Right hindlimb (tissue), 1 donor: ENCODE measurements around the gene EPS8L3.
"Not testable (repeated sequence)": the region's sequence is repeated elsewhere in the genome, so short reads cannot be mapped to it uniquely, and the experiment has no call there.

Experiments
- DNase-seq: peaks from one replicate; pipeline ENCODE4 v3.0.0-alpha.2; 2018

The EPS8L3 gene

DNA sequence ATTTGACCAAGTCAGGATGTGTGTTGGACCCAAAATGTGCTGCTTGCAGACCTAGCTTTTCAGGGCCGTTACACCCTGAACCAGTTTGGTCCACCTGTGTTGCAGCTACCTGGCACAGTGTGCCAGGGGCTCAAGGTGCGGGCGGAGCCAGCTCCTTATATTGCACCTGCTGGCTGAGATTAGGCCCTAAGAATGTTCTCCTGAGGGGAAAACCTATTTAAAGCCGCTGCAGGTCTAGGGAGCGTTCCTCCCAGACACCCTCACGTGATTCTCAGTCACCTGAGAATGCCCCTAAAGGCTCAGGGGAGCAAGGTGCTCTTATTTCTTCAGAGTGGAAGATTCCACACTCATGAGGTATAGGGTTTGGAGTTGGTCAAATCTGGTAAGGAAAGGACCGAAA lies 34.9 kb downstream of the EPS8L3 start:
- no peak for DNase-seq

DNA sequence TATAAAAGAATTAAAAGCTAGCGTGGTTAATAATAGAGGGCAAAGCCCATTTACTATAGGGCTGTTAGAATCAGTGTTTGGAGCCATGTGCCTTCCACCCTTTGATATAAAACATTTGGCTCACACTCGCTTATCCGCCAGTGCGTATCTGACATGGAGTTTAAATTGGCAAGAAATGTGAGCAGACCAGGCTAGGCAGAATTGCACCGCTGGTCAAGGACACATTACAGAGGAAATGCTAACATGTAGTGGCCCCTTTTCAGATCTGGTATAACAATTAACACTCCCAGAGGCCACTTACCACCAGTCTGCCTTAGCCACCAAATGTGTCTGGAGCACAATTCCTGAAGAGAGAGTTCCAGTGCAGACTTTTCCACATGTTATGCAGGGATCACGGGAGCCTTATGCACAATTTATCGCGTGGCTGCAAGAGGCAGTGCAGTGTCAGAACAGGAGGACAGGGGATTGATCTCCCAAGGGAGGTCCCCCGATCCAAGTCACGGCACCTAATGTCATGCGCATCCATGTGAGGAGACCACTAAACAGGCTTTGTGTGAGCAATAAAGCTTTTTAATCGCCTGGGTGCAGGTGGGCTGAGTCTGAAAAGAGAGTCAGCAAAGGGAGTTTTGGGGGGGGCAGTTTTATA lies 36.9 kb downstream of the EPS8L3 start:
- no peak for DNase-seq

DNA sequence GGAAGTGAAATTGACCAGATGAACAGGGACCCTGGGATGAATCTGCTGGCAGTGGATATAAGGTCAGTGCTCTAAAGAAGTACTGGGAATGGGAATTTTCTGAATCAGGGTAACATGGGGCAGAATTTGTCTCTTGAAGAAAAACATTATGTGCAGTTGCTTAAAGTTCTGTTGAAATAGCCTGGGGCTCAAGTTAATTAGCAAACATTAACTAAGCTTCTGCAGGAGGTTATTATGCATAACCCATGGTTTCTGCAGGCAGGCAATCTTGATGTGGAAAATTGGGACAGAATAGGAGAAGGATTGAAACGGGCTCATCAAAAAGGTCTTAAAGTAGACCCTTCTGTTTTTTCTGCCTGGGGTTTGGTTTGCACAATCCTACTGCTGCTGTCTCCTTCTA lies 37.7 kb downstream of the EPS8L3 start:
- no peak for DNase-seq

DNA sequence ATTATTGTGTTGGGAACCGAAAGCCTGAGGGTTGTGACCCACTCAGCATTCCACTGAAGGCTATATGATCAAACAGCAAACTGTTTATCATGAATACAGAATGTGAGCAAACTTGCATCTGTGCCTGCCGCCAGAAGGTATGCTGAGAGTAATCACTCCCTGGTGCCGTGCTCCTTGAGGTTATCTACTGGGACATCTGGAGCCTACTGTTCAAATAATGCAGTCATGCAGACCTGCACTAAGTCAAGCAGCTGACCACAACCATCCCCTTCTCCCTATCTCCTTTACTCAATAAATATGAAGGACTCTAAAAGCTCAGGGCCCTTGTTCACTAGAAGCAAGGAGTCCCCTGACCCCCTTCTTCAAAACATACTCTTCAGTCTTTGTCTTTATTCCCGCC lies 38.2 kb downstream of the EPS8L3 start:
- no peak for DNase-seq

DNA sequence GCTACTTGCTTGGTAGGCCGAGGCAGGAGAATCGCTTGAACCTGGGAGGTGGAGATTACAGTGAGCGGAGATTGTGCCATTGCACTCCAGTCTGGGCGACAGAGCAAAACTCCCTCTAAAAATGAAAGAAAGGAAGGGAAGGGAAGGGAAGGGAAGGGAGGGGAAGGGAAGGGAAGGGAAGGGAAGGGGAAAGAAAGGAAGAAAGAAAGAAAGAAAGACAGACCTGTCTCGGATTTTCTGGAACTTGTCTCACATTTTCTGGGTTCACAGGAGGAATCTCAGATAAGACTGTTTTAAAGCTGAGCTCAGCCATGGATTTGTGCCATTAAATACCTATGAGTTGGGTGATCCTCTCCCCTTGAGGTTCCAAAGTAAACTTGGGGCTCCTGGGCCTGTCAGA lies 38.8 kb downstream of the EPS8L3 start:
- DNase-seq: no peak

DNA sequence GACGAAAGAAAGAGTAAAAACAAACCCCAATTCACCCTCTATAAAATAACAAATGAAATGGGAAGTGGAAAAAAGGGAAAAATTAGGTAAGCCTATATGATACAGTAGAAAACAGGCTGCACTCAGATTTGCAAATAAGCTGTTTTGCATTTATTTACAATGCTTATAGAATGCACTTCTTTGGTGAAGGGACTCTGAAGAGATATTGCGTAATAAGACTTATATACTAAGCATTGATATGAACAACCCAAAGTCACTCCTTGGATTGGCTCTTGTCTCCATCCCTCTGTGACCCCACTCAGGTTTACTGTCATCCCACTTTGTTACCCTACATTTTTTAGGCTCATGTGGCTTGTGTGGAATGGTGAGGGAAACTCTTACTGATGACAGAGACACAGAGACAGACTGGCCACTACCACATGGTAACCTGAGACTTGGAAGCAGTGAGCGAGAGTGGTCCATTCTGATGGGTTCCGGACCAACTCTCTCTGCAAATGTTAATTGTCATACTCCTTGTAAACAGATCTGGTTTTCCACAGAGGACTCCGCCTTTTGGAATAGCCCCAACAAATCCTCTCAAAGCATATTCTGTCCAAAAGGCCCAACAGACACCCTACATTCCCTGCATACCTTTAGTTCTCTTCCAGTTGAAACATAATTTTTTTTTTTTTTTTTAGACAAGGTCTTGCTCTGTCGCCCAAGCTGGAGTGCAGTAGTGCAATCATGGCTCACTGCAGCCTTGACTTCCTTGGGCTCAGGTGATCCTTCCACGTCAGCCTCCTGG lies 40.6 kb downstream of the EPS8L3 start:
- DNase-seq: no peak

DNA sequence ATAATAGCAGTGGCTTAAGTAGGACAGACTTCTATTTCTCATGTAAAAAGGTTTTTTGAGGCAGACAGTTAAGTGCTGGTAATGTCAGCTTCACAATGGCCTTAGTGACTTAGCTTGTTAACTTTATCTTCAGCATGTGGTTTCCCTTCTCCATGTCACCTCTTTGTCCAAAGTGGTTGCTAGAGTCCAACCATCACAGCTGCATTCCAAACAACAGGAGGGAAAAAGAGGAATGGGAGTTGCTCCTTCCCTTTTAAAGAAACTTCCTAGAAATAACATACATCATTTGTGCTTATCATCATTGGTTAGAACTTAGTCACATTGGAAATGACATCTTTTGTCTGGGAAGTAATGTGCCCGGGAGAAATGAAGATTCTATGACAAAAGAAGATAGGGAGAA lies 41.8 kb downstream of the EPS8L3 start:
- DNase-seq: no peak

DNA sequence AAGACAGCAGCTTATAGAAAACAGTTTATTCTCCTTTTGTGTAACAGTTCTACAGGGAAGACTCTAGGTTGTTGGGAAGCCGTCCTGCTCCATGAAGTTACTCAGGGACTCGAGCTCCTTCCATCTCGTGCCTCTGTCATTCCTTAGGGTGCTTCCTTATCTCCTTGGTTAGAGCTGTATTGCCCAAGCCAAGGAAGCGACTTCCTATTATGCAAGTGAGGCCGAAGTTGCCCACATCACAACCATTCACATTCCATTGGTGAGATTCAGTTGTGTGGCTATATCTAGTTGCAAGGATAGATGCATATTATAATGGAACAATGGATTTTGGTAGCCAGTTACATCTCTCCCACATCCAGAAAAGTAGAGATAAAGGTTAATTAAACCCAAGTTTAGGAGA lies 42.7 kb downstream of the EPS8L3 start:
- no peak for DNase-seq

DNA sequence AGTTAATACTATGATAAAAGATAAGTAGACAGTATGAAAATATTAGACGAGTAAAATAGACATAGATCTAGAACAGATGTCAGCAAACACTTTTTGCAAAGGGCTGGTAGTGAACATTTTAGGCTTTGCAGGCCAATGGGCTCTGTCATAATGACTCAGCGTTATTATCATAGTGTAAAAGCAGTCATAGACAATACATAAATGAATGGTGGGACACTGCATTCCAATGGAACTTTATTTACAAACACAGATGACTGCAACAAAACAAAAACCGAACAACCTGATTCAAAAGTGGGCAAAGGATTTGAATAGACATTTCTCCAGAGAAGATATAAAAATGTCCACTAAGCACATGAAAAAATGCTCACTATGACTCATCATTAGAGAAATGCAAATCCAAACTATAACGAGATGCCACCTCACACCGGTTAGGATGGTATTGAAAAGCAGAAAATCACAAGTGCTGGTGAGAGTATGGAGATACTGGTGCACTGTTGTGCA lies 44.3 kb downstream of the EPS8L3 start:
- DNase-seq: no peak

DNA sequence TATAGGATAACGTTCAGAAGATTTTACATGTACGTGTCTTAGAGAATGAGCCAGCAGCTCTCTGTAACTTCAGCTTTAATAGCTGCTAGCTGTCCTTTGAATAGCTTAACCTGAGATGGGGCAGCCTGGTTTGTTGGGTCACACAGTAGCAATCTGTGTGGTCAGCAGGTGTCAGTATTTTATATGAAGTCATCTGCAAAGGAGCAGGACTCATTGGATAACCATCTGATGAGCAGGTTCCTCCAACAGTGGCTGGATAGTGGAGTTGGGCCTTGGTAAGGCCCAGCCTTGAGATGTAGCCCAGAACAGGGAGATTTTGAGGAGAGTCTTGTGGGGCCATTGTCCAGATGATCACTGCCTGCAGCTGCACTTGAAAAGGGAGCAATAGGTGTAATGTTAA lies 45.2 kb downstream of the EPS8L3 start:
- no peak for DNase-seq

DNA sequence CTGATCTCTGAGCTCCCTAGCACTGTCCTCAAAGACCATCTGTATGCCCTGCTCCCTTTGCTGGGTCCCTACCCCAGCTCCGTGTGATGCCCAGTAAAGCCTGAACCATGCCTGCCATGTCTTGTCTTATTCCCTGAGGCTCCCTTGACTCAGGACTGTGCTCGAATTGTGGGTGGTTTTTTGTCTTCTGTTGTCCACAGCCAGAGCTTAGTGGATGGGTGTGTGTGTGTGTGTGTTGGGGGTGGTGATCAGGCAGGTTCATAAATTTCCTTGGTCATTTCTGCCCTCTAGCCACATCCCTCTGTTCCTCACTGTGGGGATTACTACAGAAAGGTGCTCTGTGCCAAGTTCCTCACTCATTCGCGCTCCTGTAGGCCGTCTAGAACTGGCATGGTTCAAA lies 46.0 kb downstream of the EPS8L3 start:
- DNase-seq: no peak

DNA sequence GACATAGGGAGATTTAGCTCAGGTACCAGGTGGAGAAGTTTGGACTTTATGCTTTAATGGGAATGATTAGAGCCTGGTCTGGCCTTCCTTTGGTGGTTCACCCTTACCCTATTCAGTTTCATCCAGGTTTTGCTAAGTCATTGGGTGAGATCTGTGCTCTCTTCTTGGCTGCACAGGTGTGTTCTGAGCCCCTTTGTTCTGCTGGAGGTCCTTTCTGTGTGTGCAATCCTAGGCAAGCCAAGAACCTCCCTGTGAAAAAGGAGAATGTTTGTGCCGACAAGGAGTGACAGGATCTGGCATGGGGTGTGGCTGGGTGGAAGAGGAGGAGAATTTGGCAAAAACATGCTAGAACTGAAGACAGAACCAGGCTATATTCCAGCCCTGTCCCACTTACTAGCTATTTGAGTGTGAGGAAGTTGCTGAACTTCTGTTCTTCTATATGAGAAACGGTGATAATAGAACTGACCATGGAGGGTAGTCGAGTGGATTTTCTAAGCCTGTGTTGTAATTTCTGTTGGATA lies 47.1 kb downstream of the EPS8L3 start:
- no peak for DNase-seq

DNA sequence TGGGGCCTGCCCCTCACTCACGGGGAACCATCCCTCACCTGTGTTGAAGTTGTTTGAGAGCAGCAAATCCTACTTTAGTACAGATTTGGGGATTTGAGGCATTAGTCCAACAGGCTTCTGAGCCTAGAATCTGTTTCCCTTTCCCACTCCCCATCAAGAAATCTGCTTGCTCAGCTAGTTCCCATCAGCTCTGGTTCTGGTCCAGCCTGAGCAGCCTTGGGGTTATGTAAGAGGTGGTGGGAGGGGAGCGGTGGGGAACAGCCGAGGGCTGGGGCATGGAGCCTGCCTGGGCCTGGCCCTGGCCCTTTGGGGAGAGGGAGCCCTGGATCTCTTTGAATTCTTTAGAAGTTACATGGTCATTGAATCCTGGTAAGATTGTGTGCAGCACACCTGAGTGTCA lies 47.6 kb downstream of the EPS8L3 start:
- DNase-seq: no peak

DNA sequence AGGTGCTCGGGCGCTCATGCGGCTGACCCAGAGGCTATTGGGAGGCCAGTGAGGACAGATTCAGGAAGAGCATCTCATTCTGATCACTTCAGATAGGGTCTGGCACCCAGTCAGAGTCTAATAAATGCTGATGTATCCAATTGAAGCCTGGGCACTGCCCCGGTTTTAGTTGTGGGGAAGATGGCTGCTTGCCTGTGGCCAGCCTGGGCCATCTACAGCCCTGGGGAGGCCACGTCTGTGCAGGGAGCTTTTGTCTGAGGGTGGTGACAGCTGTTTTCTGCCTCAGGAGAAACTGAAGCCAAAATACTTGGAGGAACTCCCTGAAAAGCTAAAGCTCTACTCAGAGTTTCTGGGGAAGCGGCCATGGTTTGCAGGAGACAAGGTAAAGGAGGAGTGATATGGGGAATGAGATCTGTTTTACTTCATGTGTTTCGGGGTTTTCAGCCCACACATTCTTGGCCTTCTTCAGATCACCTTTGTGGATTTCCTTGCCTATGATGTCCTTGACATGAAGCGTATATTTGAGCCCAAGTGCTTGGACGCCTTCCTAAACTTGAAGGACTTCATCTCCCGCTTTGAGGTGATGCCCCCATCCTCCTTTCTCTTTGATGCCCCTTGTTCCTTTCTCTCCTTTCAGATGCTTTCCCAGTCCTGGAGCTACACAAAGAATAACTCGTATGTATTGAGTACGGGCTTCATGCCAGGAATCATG lies 48.9 kb downstream of the EPS8L3 start:
- DNase-seq: no peak

DNA sequence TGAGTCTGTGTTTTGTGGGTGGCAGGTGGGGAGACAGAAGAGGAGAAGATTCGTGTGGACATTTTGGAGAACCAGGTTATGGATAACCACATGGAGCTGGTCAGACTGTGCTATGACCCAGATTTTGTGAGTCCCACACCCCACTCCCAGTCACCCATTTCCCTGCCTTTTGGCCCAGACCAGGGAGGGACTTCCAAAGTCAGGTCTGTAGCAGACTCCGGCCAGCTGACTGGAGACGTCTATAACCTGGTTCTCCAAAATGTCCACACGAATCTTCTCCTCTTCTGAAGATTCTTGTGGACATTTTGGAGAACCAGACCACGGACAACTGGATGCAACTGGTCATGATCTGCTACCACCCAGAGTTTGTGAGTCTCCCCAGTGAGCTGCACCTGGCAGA lies 50.1 kb downstream of the EPS8L3 start:
- DNase-seq: no peak

DNA sequence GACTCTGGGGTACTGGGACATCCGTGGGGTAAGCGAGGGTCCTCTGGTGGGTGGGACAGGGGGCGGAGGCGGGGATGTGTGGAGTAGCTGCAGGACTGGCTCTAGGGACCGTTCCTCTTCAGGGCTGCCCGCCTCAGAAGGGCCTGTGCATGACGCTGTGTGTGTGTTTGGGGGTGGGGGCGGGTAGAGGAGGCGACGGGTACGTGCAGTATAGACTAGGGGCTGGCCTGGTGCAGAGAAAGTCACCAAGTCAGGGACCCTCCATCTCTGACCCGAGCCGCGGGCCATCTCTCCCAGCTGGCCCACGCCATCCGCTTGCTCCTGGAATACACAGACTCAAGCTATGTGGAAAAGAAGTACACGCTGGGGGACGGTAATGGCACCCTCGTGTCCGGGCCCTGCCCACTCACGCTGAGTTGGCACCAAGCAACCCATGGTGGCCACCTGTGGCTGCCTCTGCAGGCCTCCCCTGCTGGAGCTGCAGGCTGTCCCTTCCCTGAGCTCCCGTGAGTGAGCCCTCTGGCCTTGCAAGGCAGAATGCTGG lies 51.3 kb downstream of the EPS8L3 start:
- no peak for DNase-seq

DNA sequence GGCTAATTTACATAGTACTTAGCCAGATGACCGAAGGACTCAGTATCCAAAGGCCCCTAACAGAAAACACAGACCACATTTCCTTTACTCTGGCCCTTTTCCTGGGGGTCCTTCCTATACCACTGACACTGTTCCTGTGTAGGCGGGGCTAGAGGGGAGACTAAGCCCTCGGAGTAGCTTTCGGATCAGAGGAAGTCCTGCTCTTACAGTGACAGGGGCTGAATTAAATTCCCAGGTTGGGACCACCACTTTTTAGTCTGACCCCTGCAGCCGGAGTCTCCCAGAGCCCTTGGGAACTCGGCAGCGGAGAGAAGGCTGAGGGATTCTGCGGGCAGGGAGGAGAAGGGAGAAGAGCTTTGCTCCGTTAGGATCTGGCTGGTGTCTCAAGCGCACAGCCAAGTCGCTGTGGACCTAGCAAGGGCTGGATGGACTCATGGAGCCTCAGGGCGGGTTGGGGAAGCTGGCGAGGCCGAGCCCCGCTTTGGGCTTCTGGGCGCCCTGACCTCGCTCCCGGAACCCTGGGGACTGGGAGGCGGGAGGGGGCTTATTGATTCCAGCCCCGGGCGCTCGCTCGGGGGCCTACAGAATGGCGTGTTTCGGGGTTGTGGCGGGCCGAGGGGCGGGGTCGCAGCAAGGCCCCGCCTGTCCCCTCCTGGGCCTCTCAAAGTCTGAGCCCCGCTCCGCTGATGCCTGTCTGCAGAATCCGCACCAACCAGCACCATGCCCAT lies 52.0 kb downstream of the EPS8L3 start, which contains the start of gene GSTM5:
Gene GSTM5, plus strand, starts transcription at position 659 of the 728 bp plus-strand sequence. Its CDS starts 62 bp downstream, at position 721.
- DNase-seq: peak; percentile 62

DNA sequence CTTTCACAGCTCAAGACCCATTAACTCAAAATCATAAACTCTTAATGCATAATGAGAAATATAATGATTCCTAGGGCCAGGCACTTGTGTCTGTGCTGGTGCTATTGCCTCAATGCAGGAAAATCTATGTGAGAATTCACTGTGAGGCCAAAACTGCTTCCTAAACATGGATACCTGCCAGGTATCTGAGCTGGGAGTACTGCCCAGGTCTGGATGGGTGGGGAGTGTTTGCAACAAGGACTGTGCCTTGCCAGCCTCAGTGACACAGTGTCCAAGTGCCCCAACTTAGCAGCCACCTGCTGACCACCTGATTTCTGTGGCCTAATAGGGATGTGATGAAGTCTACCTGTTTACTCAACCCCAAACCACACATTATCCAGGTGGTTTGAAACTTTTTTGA lies 53.9 kb downstream of the EPS8L3 start:
- not testable (repeated sequence) for DNase-seq

DNA sequence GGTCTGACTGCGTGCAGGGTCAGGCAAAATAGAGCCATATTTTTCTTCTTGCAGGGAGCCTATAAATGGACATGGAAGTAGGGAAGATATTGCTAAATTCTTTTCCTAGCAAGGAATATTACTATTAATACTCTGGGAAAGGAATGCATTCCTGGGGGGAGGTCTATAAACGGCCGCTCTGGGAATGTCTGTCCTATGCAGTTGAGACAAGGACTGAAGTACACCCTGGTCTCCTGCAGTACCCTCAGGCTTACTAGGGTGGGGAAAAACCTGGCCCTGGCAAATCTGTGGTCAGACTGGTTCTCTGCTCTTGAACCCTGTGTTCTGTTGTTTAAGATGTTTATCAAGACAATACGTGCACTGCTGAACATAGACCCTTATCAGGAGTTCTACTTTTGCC lies 54.8 kb downstream of the EPS8L3 start:
- DNase-seq: not testable (repeated sequence)

DNA sequence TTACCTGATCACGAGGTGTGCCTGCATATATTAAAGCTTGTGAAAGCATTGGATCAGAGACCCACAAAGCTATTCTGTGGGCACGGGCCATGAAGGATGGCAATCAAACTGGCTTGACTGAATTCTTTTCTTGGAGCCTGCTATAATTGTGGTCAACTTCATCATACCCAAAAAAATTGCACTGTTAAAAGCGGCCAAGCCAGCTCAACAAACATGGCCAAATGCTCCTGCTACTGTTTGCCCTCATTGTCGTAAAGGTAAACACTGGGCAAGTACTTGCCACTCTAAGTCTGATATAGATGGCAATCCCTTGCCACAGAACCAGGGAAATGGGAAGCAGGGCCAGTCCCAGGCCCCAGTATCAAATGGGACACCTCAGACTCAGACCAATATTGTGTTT lies 58.3 kb downstream of the EPS8L3 start:
- no peak for DNase-seq

DNA sequence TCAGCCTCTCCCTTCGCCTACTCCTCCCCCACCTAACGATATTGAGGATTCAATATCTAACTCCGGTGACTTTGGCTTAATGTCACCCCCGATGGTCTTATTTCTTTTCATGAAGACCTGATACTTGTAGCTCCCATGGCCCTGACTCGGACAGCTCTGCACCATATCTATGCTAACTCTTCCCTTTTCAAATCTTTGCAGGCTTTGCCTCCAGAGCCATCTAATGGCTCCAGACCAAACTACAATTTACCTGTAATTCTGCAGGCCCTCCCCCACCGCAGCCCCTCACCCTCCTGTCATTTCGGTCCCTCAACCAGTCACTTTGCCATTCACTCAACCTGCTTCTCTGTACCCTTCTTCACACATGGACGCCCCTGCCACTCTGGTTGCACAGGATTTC lies 59.5 kb downstream of the EPS8L3 start:
- DNase-seq: no peak

DNA sequence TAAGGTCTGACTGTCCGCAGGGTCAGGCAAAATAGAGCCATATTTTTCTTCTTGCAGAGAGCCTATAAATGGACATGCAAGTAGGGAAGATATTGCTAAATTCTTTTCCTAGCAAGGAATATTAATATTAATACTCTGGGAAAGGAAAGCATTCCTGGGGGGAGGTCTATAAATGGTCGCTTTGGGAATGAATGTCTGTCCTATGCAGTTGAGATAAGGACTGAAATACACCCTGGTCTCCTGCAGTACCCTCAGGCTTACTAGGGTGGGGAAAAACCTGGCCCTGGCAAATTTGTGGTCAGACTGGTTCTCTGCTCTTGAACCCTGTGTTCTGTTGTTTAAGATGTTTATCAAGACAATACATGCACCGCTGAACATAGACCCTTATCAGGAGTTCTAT lies 60.8 kb downstream of the EPS8L3 start:
- DNase-seq: not testable (repeated sequence)
